GM03348 (cell line): ENCODE measurements around the gene SHOX.
"Not testable (repeated sequence)": the region's sequence is repeated elsewhere in the genome, so short reads cannot be mapped to it uniquely, and the experiment has no call there.

ENCODE experiments used
- DNase-seq: peaks from one replicate; pipeline ENCODE4 v3.0.0; 2012; ENCODE audit warnings: low spot score

The SHOX gene

DNA sequence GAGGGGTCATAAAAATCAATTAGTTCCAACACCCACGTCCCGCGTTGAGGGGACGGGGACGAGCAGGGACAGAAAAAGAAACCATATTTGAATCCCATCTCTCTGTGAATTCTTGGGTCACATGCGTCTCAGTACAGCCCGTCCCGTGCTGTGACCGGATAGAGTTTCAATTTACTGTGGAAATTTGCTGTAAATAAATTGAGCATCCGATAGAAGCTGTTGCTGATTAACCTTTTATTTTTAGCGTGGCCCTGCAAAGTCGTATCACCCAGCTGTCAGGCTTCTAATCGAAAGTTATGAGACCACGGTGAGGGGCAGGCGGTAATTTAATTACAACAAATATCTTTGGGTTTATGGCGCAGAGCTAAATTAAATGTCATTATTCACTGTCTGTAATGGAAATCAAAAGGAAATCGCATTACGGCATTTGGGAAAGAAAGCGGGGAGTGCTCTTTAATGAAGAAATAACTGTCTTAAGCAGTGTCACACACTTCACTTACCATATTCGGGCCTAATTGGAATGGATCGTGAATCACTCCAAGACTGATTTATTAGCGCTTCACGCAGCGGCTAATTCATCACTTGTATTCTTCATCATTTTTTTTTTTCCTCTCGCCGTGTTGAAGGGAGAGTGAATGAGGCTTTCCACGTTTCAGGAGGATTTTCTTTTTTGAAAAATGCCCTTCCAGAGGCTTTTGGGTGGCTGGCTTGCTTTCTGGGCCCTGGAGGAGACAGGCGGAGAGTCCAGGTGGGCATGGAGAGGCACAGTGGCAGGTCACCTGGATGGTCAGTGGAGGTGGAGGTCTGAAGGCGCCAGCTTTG, 7.3 kb downstream of the SHOX start:
- no peak for DNase-seq

DNA sequence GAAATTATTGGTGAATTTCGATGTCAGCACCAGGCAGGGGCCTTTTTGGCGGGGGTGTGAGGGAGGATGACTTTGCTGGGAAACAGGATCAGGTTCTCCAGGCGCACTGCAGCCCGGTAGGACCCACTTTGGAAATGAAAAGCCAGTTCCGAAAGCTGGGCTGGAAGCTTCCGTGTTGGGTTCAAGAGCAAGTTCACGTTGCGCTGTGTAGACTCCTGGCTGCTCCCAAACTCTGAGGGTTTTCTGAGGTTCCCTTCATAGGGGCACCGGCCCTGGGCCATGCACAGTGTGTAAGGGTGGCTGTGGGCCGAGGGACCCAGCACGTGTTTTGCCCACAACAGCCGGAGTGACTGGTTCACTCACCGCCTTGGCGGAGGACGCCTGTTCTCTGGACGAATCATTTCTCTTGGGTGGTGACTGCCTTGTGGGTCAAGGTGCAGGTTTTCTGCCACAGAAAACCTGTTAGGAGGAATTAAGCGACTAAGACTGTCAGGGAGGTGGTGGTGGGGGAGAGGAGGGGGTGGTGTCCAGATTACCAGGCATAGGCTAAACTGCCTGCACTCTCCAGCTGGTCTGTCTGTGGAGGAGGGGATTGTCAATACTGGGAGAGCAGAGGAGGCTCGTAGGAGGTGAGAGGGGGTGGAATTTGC, 8.0 kb downstream of the SHOX start:
- DNase-seq = no peak

DNA sequence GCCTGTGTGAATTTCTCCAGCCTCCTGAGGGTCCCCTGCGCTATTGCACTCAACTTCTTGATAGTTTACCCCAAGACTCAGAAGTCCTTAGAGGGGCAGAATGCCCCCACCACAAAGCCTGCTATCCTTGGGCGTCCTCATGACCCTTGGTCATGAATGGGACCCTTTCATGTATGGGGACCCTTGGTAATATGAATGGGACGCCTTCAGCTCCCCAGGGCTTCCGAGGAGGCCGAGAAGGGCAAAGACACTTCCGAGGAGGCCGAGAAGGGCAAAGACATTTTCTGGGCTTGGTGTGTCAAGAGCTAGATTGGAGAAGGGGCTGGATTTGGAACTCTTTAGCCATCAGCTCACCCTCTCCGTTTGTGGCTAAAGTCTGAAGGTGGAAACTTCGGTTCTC, 8.6 kb downstream of the SHOX start:
- DNase-seq = no peak

DNA sequence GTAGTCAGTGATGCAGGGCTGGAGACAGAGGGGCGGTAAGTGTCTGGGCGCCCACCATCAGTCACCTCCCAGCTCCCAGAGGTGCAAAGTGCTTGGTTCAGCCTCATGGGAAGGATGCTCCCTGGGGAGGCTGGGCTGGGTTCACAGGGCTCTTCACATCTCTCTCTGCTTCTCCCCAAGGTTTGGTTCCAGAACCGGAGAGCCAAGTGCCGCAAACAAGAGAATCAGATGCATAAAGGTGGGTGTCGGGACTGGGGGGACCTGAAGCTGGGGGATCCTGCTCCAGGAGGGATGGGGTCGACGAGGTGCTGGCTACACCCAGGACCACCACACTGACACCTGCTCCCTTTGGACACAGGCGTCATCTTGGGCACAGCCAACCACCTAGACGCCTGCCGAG, 10.1 kb downstream of the SHOX start:
- DNase-seq = no peak

DNA sequence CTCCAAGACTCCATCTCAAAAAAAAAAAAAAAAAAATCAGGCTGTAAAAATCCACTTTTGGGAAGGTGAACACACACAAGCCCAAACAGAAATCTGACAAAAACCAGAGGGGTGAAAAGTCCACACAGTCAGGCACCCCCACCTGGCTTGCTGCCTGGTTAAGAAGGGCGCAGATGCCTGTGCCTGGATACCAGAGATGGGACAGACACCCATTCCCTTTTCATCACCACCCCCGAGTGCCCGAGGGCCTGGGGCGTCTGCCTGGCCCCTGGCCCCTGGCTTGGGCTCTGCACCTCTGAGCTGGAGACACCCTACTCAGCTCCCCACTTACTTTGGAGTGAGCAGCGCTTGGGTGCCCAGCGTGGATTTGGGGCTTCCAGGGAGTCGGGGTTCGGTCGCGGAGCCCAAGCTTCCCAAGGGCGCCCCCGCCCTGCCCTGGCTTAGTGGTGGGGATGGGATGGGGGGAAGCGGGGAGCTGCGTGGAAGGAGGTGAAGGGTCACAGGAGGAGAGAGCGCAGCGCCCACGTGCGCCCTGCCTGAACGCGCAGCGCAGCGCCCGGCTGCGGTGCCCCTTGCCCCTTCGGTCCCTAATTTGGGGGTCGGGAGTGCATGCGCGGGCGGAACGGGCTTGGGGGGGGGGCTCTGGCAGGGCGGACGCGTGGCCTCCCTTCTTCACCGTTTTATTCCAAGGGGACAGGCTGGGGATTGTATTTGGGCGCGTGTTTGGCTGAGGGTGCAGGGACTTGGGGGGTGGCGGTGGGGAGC, 11.3 kb downstream of the SHOX start:
- DNase-seq = no peak

DNA sequence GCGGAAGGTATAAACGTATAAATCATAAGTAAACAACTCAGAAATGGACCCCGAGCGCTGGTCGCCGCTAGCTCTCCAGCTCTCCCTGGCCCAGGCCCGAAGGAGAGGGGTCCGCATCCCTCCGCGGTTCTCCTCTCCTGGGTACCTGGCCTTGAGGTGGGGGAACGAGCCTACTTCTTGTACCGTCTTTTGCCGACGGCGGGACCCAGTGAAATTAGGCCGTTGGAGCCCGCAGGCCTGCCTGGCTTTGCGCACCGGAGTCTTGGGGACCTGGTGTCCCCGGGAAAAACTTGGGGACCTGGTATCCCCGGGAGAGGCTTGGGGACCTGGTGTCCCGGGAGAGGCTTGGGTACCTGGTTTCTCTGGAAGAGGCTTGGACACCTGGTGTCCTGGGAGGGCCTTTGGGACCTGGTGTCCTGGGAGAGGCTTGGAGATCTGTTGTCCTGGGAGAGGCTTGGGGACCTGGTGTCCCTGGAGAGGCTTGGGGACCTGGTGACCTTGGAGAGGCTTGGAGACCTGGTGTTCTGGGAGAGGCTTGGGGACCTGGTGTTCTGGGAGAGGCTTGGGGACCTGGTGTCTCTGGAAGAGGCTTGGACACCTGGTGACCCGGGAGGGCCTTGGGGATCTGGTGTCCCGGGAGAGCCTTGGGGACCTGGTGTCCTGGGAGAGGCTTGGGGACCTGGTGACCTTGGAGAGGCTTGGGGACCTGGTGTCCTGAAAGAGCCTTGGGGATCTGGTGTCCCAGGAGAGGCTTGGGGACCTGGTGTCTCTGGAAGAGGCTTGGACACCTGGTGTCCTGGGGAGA, 12.0 kb downstream of the SHOX start:
- DNase-seq = no peak

DNA sequence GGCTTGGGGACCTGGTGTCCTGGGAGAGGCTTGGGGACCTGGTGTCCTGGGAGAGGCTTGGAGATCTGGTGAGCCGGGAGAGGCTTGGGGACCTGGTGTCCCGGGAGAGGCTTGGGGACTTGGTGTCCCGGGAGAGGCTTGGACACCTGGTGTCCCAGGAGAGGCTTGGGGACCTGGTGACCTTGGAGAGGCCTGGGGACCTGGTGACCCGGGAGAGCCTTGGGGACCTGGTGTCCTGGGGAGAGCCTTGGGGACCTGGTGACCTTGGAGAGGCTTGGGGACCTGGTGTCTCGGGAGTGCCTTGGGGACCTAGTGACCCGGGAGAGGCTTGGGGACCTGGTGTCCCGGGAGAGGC, 12.6 kb downstream of the SHOX start:
- DNase-seq = no peak

DNA sequence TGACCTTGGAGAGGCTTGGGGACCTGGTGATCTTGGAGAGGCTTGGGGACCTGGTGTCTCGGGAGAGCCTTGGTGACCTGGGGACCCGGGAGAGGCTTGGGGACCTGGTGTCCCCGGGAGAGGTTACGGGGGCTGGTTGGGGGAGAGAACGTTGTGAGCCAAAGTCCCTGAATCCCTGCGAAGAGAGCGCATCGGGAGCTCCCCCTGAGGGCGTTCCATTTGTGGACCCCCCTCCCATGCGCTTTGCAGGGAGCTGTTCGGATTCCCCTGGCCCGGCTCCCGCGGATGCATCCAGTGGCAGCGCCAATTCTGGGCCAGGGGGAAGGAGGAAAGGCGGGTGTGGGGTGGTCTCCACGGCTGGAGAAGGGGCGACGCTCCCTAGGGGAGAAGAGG, 13.3 kb downstream of the SHOX start:
- DNase-seq = no peak

DNA sequence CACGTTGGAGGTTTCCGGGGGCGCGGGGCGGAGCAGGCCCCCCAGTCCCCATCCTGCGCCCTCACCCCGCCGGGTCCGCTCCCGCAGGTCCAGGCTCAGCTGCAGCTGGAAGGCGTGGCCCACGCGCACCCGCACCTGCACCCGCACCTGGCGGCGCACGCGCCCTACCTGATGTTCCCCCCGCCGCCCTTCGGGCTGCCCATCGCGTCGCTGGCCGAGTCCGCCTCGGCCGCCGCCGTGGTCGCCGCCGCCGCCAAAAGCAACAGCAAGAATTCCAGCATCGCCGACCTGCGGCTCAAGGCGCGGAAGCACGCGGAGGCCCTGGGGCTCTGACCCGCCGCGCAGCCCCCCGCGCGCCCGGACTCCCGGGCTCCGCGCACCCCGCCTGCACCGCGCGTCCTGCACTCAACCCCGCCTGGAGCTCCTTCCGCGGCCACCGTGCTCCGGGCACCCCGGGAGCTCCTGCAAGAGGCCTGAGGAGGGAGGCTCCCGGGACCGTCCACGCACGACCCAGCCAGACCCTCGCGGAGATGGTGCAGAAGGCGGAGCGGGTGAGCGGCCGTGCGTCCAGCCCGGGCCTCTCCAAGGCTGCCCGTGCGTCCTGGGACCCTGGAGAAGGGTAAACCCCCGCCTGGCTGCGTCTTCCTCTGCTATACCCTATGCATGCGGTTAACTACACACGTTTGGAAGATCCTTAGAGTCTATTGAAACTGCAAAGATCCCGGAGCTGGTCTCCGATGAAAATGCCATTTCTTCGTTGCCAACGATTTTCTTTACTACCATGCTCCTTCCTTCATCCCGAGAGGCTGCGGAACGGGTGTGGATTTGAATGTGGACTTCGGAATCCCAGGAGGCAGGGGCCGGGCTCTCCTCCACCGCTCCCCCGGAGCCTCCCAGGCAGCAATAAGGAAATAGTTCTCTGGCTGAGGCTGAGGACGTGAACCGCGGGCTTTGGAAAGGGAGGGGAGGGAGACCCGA, 14.0 kb downstream of the SHOX start:
- DNase-seq = no peak

DNA sequence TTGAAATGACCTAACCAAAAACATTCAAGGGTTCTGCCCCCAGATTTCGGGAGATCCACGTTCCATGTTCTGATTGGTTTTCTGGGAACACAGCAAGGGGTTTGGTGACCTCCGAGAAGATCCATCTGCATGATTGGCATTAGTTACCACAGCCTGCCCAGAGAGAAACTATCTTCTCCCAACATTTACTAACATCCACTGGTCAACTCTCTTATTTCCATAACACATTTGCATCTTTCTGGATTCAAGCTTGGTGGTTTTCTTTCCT, 15.6 kb downstream of the SHOX start:
- no peak for DNase-seq

DNA sequence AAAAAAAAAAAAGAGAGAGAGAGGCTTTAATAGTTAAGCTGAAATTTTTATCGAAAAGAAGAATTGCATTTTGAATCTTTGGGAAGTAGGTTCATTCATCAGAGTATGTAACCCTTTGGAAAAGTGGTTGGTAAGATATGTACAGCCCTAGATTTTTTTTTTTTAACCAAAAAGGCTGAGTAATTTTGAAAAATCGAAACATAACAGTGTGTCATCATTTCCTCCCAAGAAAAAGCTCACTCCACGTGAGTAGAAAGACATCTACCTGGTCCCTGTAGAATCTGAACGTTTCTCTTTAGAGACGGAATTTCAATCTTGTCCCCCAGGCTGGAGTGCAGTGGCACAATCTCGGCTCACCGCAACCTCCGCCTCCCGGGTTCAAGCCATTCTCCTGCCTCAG, 16.2 kb downstream of the SHOX start:
- no peak for DNase-seq

DNA sequence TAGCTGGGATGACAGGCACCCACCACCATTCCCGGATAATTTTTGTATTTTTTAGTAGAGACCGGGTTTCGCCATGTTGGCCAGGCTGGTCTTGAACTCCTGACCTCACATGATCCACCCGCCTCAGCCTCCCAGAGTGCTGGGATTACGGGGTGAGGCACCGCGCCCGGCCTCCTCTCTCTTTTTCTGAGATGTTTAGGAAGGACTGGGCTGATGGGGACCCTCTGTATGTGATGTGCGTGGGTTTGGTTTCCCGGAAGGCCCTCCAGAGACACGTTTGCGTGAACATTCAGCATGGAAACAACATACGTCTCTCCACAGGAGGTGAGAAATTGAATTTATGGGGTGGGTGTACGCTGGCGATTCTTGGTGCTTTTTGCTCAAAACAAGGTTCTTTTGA, 18.6 kb downstream of the SHOX start:
- no peak for DNase-seq

DNA sequence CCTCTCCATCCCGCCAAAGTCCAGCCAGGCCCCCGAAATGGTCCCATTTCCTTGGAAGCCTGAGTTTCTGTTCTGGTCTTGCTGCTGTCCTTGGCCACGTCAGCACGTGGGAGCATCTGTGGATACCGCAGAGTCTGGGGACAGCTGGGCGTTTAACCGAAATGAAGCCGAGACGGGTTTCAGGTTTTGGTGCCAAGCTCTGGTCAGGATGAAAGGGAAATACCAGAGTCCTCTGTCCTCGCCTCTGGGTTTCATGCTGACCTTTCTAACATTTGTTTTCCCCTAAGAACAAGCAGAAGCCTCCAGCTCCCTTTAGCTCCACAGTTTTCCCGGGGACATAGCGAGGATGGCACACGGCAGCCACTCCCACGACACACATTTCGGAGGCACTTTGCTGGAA, 19.7 kb downstream of the SHOX start:
- no peak for DNase-seq

DNA sequence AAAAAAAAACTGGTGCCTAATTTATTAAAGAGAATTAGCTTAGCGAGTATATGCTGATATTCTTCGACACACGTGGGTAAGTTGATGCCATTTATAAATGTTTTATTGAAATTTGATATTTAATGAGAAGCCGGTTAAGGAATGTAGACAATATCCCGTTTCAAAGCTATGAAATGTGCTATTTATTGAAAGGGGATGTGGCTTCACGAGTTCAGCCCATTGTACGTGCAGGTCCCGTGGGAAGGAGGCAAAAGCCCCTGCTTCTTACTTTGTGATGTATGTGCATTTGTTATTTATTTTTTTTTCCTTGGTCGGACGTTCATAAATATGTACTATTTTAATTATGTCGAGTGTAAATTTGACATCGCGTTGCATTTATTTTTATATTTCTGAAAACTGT, 20.2 kb downstream of the SHOX start:
- no peak for DNase-seq

DNA sequence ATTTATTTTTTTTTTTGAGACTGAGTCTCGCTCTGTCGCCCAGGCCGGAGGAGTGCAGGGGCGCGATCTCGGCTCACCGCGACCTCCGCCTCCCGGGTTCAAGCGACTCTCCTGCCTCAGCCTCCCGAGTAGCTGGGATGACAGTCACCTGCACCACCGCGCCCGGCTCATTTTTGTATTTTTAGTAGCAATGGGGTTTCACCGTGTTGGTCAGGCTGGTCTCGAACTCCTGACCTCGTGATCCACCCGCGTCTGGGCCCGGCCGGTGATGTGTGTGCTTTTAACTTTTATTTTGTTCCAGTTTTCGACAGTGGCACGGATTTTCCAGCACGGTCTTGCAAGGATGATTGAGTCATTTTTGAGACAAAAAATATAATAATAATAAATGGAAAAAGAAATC, 21.3 kb downstream of the SHOX start:
- DNase-seq = not testable (repeated sequence)

DNA sequence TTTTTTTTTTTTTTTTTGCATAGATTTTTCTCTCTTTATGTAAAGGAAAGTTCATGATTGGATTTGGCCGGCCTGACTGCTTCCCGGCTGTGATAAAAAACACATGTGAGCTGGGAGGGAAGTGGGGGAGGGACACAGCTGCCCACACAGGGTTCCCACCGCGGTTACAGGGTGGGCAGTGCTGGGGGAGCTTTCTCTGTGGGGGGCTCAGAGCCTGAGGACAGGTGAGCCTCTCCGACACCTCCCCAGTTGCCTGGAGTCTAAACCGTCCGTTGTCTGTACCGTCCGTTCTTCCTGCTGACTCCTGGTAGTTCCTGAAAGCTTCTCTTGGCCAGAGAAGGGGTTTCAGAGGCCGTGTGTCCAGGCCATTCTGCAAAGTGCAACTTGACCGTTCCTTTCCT, 21.8 kb downstream of the SHOX start:
- no peak for DNase-seq

DNA sequence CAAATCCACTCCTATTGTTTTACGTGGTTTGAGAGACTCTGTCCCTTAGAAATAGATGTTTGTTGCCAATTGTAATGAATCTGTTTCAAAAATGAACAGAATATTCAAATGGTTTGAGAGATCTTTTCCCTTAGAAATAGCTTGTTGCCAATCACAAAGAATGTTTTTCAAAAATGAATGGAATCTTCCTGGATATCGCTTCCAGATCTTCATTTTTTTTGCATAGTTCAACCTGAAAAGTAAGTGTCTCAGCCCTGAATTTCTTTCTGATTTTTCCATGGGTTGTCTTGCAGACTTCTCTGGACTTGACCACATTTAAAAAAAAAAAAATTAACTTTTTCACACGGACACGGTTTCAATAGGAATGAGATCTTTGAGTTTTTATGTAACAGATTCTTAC, 22.7 kb downstream of the SHOX start:
- DNase-seq = no peak

DNA sequence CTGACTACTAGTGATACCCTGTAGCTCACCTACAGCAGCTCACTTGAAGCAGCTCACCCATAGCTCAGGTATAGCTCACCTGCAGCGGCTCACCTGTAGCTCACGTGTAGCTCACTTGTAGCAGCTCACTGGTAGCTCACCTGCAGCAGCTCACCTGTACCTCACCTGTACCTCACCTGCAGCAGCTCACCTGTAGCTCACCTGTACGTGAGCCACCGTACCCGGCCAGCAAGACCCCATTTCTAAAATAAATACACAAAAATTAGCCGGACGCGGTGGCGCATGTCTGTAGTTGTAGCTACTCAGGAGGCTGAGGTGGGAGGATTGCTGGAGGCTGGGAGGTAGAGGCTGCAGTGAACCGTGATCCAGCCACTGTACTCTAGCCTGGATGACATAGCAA, 30.6 kb downstream of the SHOX start:
- no peak for DNase-seq

DNA sequence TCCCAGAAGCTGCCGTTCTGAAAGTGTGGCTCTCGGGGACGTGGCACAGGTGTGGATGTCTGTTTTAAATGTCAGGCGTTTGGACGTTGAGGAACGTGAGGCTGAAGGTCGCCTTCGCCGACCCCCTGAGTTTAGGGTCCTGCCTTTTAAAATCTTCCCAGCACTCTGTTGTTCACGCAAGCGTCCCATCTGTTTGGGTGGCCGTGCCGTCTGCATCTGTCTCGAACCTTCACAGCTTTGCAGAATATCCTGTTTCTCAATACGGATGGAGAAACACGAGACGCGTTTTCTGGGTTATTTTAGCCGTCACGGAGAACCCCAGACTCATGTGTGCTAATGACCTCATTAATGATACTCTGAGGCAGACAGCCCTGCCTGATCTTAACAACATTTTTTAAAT, 31.5 kb downstream of the SHOX start:
- no peak for DNase-seq

DNA sequence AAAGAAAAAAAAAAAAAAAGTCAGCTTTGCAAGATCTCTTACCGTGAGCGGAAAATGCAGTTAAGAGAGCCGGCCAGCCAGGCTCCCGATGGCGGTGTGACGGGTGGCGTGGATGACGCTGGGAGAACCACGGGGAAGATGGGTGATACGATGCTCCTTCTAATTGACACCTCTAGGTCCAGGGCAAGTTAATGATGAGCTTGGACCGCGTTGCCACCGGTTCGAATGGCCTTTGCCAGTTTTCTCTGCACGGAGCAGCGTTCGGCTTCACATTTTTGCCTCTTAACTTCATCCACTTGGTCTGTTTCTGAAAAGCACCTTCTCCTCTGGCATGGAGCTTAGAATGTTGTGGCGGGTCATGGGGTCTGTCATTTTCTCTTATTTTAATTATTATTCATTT, 33.2 kb downstream of the SHOX start:
- no peak for DNase-seq
